ENCODE data around the gene PRDM5. TPM values are rescaled to one million over a fixed set of nuclear protein-coding genes. Genes with fewer than 3 reads are reported as not detected.

PRDM5 gene
- total RNA-seq, 1 experiment from 2014 or later: 7.1 TPM

- no peak for DNase-seq (ENCODE audit: low spot score)
- CTCF ChIA-PET: no interaction called here
- intact Hi-C loops (cut with micrococcal nuclease; ENCODE audit: unreplicated experiment): no loop called here
- POLR2A ChIA-PET (ENCODE audit: low non-redundant PET): no interaction called here
- Histone ChIP-seq H3K27ac (ENCODE audit: low read depth, low read length, poor library complexity, severe bottlenecking) (no peak overlapping the region), H3K36me3 (ENCODE audit: insufficient read depth, low read length, poor library complexity, severe bottlenecking) (no peaks in the 10 kb centered on the region), H3K27me3 (replicated peaks; ENCODE audit: insufficient read depth, low read depth, low read length, poor library complexity) (no peaks in the 10 kb centered on the region), H3K9me3 (ENCODE audit: low read depth, low read length, poor library complexity, severe bottlenecking) (no peaks in the 10 kb centered on the region), H3K4me1 (ENCODE audit: insufficient read depth, low read length, poor library complexity, severe bottlenecking) (no peaks in the 10 kb centered on the region), H3K4me3 (ENCODE audit: low read depth, low read length, poor library complexity, severe bottlenecking) (no peak overlapping the region)
- TF ChIP-seq CTCF (conservative IDR thresholded peaks at IDR 0.05; ENCODE audit: low read depth, low read length) (no peak), EZH2 (IDR thresholded peaks at IDR 0.05; ENCODE audit: borderline replicate concordance, low read depth, low read length, poor library complexity, severe bottlenecking) (no peak)
- no TSS peak for BruUV-seq (replicated peaks)
Measured at GRCh38 chr4:120893314-120893713, 29.2 kb downstream of the PRDM5 start.

- Histone ChIP-seq H3K27me3 (replicated peaks; ENCODE audit: insufficient read depth, low read depth, low read length, poor library complexity) (no peaks in the 10 kb centered on the region), H3K4me1 (ENCODE audit: insufficient read depth, low read length, poor library complexity, severe bottlenecking) (no peaks in the 10 kb centered on the region), H3K4me3 (ENCODE audit: low read depth, low read length, poor library complexity, severe bottlenecking) (no peak overlapping the region), H3K9me3 (ENCODE audit: low read depth, low read length, poor library complexity, severe bottlenecking) (no peaks in the 10 kb centered on the region), H3K27ac (ENCODE audit: low read depth, low read length, poor library complexity, severe bottlenecking) (no peak overlapping the region), H3K36me3 (ENCODE audit: insufficient read depth, low read length, poor library complexity, severe bottlenecking) (no peaks in the 10 kb centered on the region)
- intact Hi-C loops (cut with micrococcal nuclease; ENCODE audit: unreplicated experiment): no loop called here
- TF ChIP-seq EZH2 (IDR thresholded peaks at IDR 0.05; ENCODE audit: borderline replicate concordance, low read depth, low read length, poor library complexity, severe bottlenecking) (no peak), CTCF (conservative IDR thresholded peaks at IDR 0.05; ENCODE audit: low read depth, low read length) (no peak)
- ChIA-PET CTCF (no interaction called here), POLR2A (ENCODE audit: low non-redundant PET) (no interaction called here)
- BruUV-seq (replicated peaks): no TSS peak
- no peak for DNase-seq (ENCODE audit: low spot score)
Measured at GRCh38 chr4:120886191-120886590, 36.3 kb downstream of the PRDM5 start.

- no TSS peak for BruUV-seq (replicated peaks)
- no peak overlapping the region for H3K27ac ChIP-seq (ENCODE audit: low read depth, low read length, poor library complexity, severe bottlenecking)
- H3K9me3 ChIP-seq (ENCODE audit: low read depth, low read length, poor library complexity, severe bottlenecking): peaks cover 4% of the 10 kb centered on the region
- DNase-seq (ENCODE audit: low spot score): no peak
- ChIA-PET POLR2A (ENCODE audit: low non-redundant PET) (no interaction called here), CTCF (no interaction called here)
- no peaks in the 10 kb centered on the region for H3K4me1 ChIP-seq (ENCODE audit: insufficient read depth, low read length, poor library complexity, severe bottlenecking)
- H3K36me3 ChIP-seq (ENCODE audit: insufficient read depth, low read length, poor library complexity, severe bottlenecking): no peaks in the 10 kb centered on the region
- intact Hi-C loops (cut with micrococcal nuclease; ENCODE audit: unreplicated experiment): no loop called here
- H3K4me3 ChIP-seq (ENCODE audit: low read depth, low read length, poor library complexity, severe bottlenecking): no peak overlapping the region
- H3K27me3 ChIP-seq (replicated peaks; ENCODE audit: insufficient read depth, low read depth, low read length, poor library complexity): no peaks in the 10 kb centered on the region
- TF ChIP-seq EZH2 (IDR thresholded peaks at IDR 0.05; ENCODE audit: borderline replicate concordance, low read depth, low read length, poor library complexity, severe bottlenecking): no peak
- TF ChIP-seq CTCF (conservative IDR thresholded peaks at IDR 0.05; ENCODE audit: low read depth, low read length): no peak
Measured at GRCh38 chr4:120881846-120882245, 40.7 kb downstream of the PRDM5 start.

All from A673 (cell line).